Epithelial cell of proximal tubule (primary cell): Measurements from ENCODE around the gene CALU. TPM values are rescaled to one million over a fixed set of nuclear protein-coding genes. Genes with fewer than 3 reads are reported as not detected.

Source experiments
- DNase-seq: peaks from one replicate; pipeline ENCODE4 v3.0.0-alpha.2; 2011; ENCODE audit warnings: low read depth
- H3K4me3 ChIP-seq: 2 replicates; pipeline ENCODE4 v1.5.1; 2011; ENCODE audit warnings: low read depth, mild to moderate bottlenecking, low read length
- CTCF ChIP-seq: conservative IDR thresholded peaks from 2 replicates; pipeline ENCODE4 v1.5.1; 2012; ENCODE audit warnings: low read depth, mild to moderate bottlenecking, low read length
- total RNA-seq: library from RNA; depleted of rRNA; stranded (reverse); fragments of >200 nt; gene quantifications from 2 replicates; pipeline ENCODE4 v1.2.3, GENCODE V29; 2015

Gene CALU
- total RNA-seq, 1 donor from 2014 or later = 174 TPM

- TF ChIP-seq CTCF = no peak
- H3K4me3 ChIP-seq = no peak within 1 kb of the TSS
- no peak for DNase-seq
Observed at GRCh38 chr7:128775744-128776474, 36.8 kb downstream of the CALU start, which contains the start of gene OPN1SW. Gene OPN1SW (minus strand): TSS chr7:128775794. CDS start chr7:128775781, 13 bp downstream.

- H3K4me3 ChIP-seq = no peak overlapping the region
- DNase-seq = no peak
- TF ChIP-seq CTCF = no peak
Observed at GRCh38 chr7:128777156-128778123, 38.3 kb downstream of the CALU start.

GRCh38 chr7:128778946-128779345, 39.8 kb downstream of the CALU start:
- DNase-seq = no peak
- H3K4me3 ChIP-seq = no peak overlapping the region
- TF ChIP-seq CTCF = no peak

DNA sequence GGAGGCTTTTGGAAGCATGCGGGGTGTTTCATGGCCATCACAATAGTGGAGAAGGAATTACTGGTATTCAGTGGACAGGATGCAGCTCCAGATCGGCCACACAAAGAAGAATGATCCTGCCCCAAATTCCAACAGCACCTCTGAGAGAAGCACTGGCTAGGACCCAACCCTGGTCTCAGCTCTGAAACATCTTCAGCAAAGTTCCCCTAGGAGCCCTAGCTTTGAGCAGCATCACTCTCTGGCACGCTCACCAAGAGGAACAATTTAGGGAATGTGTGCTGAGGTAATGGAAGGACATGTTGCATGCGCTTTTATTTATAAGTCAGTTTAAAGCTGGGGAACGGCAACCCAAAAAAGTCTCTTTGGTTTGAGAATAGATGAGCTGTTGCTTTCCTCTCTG, 42.0 kb downstream of the CALU start:
- no peak overlapping the region for H3K4me3 ChIP-seq
- no peak for DNase-seq
- TF ChIP-seq CTCF = no peak

GRCh38 chr7:128781851-128782250, 42.7 kb downstream of the CALU start:
- H3K4me3 ChIP-seq = no peak overlapping the region
- no peak for TF ChIP-seq CTCF
- DNase-seq = no peak

DNA sequence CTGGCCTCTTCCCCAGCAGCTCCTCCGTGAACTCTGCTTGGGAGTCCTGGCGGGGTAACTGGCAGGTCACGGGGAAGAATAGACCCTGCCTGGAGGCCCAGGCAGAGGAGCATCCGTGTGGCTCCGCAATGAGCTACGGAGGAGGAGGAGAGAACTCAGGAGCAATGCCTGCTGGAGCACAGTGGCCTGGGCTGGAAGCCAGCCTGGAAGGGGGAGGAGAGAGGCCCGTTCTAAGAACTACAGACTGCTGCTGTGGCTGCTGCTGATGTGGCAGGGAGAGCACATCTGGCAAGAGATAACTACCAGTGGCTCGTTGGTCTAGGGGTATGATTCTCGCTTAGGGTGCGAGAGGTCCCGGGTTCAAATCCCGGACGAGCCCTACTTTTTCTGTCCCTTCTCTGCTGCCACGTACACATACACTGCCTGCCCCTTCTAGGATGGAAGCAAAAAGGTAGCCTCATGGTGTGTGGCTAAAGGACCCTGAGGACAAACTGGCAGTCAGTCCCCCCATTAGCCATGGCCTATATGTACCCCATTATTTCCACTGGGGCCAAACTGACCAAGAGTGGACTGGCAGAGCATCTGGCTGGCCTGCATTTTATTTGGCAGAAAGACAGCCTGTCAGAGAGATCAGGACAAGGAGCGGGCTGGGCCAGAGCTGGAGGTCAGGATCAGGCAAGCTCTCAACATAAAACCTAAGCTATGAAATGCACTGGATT, 44.1 kb downstream of the CALU start:
- H3K4me3 ChIP-seq = no peak overlapping the region
- no peak for TF ChIP-seq CTCF
- DNase-seq = no peak
